ENCODE data around the gene SH3GL3. TPM values are rescaled to one million over a fixed set of nuclear protein-coding genes. Genes with fewer than 3 reads are reported as not detected.

SH3GL3 gene
- total and polyA plus RNA-seq, 4 donors = 0.31 to 8.4 (median 2.3) TPM

GRCh38 chr15:83569341-83569740, 122.2 kb downstream of the SH3GL3 start:
- TF ChIP-seq CTCF (IDR thresholded peaks at IDR 0.05; ENCODE audit: control extremely low read depth, extremely low read depth) = no peak
- H3K36me3 ChIP-seq (ENCODE audit: control insufficient read depth in 4 of 4, insufficient read depth in 4 of 4, low read length in 4 of 4) = no peaks in the 10 kb centered on the region
- no peaks in the 10 kb centered on the region for H3K4me1 ChIP-seq (ENCODE audit: control insufficient read depth in 5 of 5, insufficient read depth in 5 of 5, low read length in 5 of 5)
- no peak overlapping the region for H3K27ac ChIP-seq (ENCODE audit: low read depth in 1 of 2, low read length in 1 of 2)
- ATAC-seq (ENCODE audit: insufficient read depth, low FRiP score) (no peak), DNase-seq (no peak)
- no peak overlapping the region for H3K4me3 ChIP-seq
- peaks cover 0 to 2% (median 0%) of the 10 kb centered on the region in 4 donors for H3K9me3 ChIP-seq (ENCODE audit: control insufficient read depth in 4 of 4, insufficient read depth in 3 of 4, low read length in 3 of 4)
- no peaks in the 10 kb centered on the region for H3K27me3 ChIP-seq (ENCODE audit: control insufficient read depth in 3 of 3, insufficient read depth in 3 of 3, low read length in 2 of 3)
- H3K9ac ChIP-seq (ENCODE audit: insufficient read depth in 1 of 2, low read length in 2 of 2) = no peak overlapping the region

- no peak for TF ChIP-seq CTCF (IDR thresholded peaks at IDR 0.05; ENCODE audit: control extremely low read depth, extremely low read depth)
- H3K27me3 ChIP-seq (ENCODE audit: control insufficient read depth in 3 of 3, insufficient read depth in 3 of 3, low read length in 2 of 3) = no peaks in the 10 kb centered on the region
- no peak overlapping the region for H3K9ac ChIP-seq (ENCODE audit: insufficient read depth in 1 of 2, low read length in 2 of 2)
- H3K4me1 ChIP-seq (ENCODE audit: control insufficient read depth in 5 of 5, insufficient read depth in 5 of 5, low read length in 5 of 5) = no peaks in the 10 kb centered on the region
- ATAC-seq (ENCODE audit: insufficient read depth, low FRiP score) (no peak), DNase-seq (no peak)
- peaks cover 0 to 2% (median 0%) of the 10 kb centered on the region in 4 donors for H3K9me3 ChIP-seq (ENCODE audit: control insufficient read depth in 4 of 4, insufficient read depth in 3 of 4, low read length in 3 of 4)
- WGBS, 2 donors = 74 to 81% methylated on average over 6 of the region's 6 CpGs
- H3K4me3 ChIP-seq = no peak overlapping the region
- H3K36me3 ChIP-seq (ENCODE audit: control insufficient read depth in 4 of 4, insufficient read depth in 4 of 4, low read length in 4 of 4) = no peaks in the 10 kb centered on the region
- no peak overlapping the region for H3K27ac ChIP-seq (ENCODE audit: low read depth in 1 of 2, low read length in 1 of 2)
These were observed 123.6 kb downstream of the SH3GL3 start for GRCh38 chr15:83570756-83571155.

- no peak overlapping the region for H3K27ac ChIP-seq (ENCODE audit: low read depth in 1 of 2, low read length in 1 of 2)
- ATAC-seq (ENCODE audit: insufficient read depth, low FRiP score) (no peak), DNase-seq (peak in 2 of 3 donors; percentile 65 to 69)
- no peaks in the 10 kb centered on the region for H3K36me3 ChIP-seq (ENCODE audit: control insufficient read depth in 4 of 4, insufficient read depth in 4 of 4, low read length in 4 of 4)
- H3K4me3 ChIP-seq = no peak overlapping the region
- H3K27me3 ChIP-seq (ENCODE audit: control insufficient read depth in 3 of 3, insufficient read depth in 3 of 3, low read length in 2 of 3) = no peaks in the 10 kb centered on the region
- TF ChIP-seq CTCF (IDR thresholded peaks at IDR 0.05; ENCODE audit: control extremely low read depth, extremely low read depth) = no peak
- no peak overlapping the region for H3K9ac ChIP-seq (ENCODE audit: insufficient read depth in 1 of 2, low read length in 2 of 2)
- no peaks in the 10 kb centered on the region for H3K4me1 ChIP-seq (ENCODE audit: control insufficient read depth in 5 of 5, insufficient read depth in 5 of 5, low read length in 5 of 5)
- WGBS, 2 donors = 55 to 56% methylated on average over 10 of the region's 10 CpGs
- peaks cover 0 to 2% (median 0%) of the 10 kb centered on the region in 4 donors for H3K9me3 ChIP-seq (ENCODE audit: control insufficient read depth in 4 of 4, insufficient read depth in 3 of 4, low read length in 3 of 4)
These were observed 124.9 kb downstream of the SH3GL3 start for GRCh38 chr15:83571820-83572707.

Measured in lung (tissue), 12 donors.